Muscle layer of duodenum (tissue), 2 donors: ENCODE data around the gene ULK4.
"Not testable (repeated sequence)": the region's sequence is repeated elsewhere in the genome, so short reads cannot be mapped to it uniquely, and the experiment has no call there.

Experiments used
- H3K27ac ChIP-seq: one replicate; pipeline ENCODE4 v1.7.0; 2013; ENCODE audit warnings: mild to moderate bottlenecking, low read length
- H3K27me3 ChIP-seq: one replicate; pipeline ENCODE4 v1.7.0; 2013; ENCODE audit warnings: low read depth, mild to moderate bottlenecking, control low read depth, low read length
- H3K36me3 ChIP-seq, 2 donors: one replicate each; pipeline ENCODE4 v1.7.0; 2013; ENCODE audit warnings: low read length in 2 of 2, control low read depth in 1 of 2, mild to moderate bottlenecking in 1 of 2; ENCODE audit not compliant: insufficient read depth in 2 of 2, control insufficient read depth in 1 of 2
- H3K4me1 ChIP-seq, 2 donors: one replicate each; pipeline ENCODE4 v1.7.0; 2013; ENCODE audit warnings: low read length in 2 of 2, mild to moderate bottlenecking in 2 of 2, control low read depth in 1 of 2, moderate library complexity in 1 of 2; ENCODE audit not compliant: insufficient read depth in 2 of 2, control insufficient read depth in 1 of 2
- H3K4me3 ChIP-seq, 2 donors: one replicate each; pipeline ENCODE4 v1.7.0; 2013; ENCODE audit warnings: low read length in 2 of 2, low read depth in 1 of 2, mild to moderate bottlenecking in 1 of 2
- H3K9me3 ChIP-seq, 2 donors: one replicate each; pipeline ENCODE4 v1.7.0; 2013; ENCODE audit warnings: low read length in 2 of 2, control low read depth in 1 of 2, mild to moderate bottlenecking in 1 of 2; ENCODE audit not compliant: control insufficient read depth in 1 of 2
- donor health status: healthy.

ULK4 gene

DNA sequence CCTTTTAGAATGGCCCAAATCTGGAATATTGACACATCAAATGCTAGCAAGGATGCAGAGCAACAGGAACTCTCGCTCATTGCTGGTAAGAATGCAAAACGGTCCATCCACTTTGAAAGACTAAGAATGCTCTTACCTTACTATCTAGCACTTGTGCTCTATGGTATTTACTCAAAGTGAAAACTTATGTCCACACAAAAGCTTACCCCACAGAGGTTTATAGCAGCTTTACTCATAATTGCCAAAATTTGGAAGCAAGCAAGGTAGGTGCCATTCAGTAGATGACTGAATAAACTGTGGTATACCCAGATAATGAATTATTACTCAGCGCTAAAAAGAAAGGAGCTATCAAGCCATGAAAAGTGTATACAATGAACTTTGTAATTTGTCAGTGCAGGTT lies 666.2 kb downstream of the ULK4 start:
- H3K4me3 ChIP-seq = no peak overlapping the region
- no peaks in the 10 kb centered on the region for H3K4me1 ChIP-seq
- H3K9me3 ChIP-seq = no peaks in the 10 kb centered on the region
- no peaks in the 10 kb centered on the region for H3K27me3 ChIP-seq
- no peak overlapping the region for H3K27ac ChIP-seq
- no peaks in the 10 kb centered on the region for H3K36me3 ChIP-seq

DNA sequence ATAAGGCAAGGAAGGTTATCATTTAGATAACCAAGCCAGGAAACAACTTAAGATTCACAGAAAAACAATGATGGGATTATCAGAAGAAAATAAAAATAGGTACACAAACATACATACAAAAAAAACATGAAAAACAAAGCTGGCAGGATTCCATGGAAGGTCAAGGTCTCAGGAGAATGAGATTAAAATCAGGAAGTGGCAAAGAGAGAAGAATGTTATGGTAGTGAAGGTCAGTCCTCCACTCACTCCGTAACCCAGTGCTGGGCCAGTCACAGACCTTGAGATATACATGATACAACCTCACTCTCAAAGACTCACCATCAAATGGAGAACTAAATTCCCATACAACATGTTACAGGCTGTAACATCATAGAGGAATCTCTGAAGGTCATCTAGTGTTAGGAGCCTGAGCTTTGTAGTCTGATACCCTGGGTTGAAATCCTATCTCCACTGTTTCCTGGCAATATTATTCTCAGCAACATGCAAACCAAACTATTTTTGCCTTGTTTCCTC lies 668.7 kb downstream of the ULK4 start:
- no peaks in the 10 kb centered on the region for H3K36me3 ChIP-seq
- H3K27me3 ChIP-seq = no peaks in the 10 kb centered on the region
- H3K4me1 ChIP-seq = no peaks in the 10 kb centered on the region
- H3K27ac ChIP-seq = no peak overlapping the region
- H3K4me3 ChIP-seq = no peak overlapping the region
- H3K9me3 ChIP-seq = no peaks in the 10 kb centered on the region

DNA sequence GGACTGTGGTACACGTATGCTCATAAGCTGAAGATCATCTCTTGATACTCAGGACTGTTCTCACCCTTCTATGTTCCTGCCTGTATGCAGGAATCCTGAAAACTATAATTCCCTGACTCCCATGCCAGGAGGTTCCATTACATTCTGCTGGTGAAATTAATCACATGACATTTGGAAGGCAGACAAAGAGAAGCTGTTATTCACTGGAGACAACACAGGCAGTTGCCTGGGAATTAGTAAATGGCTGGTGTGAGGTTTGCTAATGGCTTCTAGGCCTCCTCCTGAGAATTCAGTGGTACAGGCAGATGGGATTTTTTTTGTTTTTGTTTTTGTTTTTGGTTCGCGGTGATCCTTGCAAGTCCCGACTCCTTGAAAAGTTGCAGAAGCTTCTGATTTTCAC lies 671.2 kb downstream of the ULK4 start:
- H3K27me3 ChIP-seq = no peaks in the 10 kb centered on the region
- no peak overlapping the region for H3K4me3 ChIP-seq
- H3K27ac ChIP-seq = no peak overlapping the region
- H3K36me3 ChIP-seq = no peaks in the 10 kb centered on the region
- no peaks in the 10 kb centered on the region for H3K4me1 ChIP-seq
- H3K9me3 ChIP-seq = no peaks in the 10 kb centered on the region

DNA sequence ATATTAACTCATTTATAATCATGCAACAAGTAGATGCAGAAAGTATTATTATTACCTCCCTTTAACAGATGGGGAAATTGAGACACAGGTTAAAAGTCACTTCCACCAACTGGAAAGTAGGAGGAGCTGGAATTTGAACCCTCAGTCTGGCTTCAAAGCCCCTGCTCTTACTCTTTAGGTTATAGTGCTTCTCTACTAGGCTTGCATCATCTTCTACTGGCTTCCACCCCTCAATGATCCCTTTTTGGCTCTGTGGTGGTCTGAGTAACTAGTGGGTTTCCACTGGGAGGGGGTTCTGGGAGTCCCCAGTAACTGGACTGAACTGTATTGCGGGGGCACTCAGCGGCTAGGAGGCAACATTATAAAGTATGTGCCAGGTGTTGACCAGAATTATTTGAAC lies 671.6 kb downstream of the ULK4 start:
- no peaks in the 10 kb centered on the region for H3K9me3 ChIP-seq
- no peak overlapping the region for H3K27ac ChIP-seq
- H3K36me3 ChIP-seq = no peaks in the 10 kb centered on the region
- H3K4me3 ChIP-seq = no peak overlapping the region
- H3K27me3 ChIP-seq = no peaks in the 10 kb centered on the region
- no peaks in the 10 kb centered on the region for H3K4me1 ChIP-seq

DNA sequence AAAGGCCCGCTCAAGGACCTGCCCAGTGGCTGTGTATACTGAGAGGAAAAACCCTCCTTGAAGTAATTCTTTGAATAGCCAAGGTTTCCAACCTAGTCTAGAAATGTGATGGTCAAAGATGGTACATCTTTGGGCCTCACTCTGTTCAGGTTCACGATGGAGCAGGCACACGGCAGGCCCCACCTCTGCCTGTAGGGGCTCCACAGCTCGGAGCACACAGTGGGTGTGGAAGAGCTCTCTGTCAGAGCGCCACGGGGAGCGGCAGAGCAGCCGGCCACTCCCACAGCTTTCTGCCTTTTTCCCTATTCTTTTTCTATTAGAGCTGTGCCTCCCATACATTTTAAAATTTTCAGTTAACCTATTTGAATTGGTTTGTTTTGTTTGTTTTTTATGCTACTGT lies 673.1 kb downstream of the ULK4 start:
- Histone ChIP-seq H3K4me1 (no peaks in the 10 kb centered on the region), H3K36me3 (no peaks in the 10 kb centered on the region), H3K27me3 (no peaks in the 10 kb centered on the region), H3K27ac (no peak overlapping the region), H3K9me3 (no peaks in the 10 kb centered on the region), H3K4me3 (no peak overlapping the region)

DNA sequence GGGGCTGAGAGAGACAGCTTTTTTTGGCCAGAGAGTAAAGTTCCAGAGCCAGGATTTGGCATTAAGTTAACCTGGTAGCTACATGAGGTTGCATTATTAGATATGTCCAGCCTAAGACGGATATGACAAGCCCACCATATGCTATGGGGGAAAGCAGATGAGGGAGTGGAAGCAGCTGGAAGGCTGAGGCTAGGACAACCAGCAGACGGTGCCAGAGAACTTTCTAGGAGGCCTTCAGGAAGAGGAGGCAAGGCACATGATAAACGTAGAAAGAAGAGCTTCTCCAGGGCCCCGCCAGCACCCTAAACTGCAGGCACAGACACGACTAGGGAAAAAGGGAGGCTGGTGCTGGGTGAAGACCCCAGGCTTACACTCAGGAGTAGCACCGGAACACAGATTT lies 675.6 kb downstream of the ULK4 start:
- Histone ChIP-seq H3K27me3 (no peaks in the 10 kb centered on the region), H3K36me3 (no peaks in the 10 kb centered on the region), H3K4me1 (no peaks in the 10 kb centered on the region), H3K9me3 (no peaks in the 10 kb centered on the region), H3K27ac (no peak overlapping the region), H3K4me3 (no peak overlapping the region)

DNA sequence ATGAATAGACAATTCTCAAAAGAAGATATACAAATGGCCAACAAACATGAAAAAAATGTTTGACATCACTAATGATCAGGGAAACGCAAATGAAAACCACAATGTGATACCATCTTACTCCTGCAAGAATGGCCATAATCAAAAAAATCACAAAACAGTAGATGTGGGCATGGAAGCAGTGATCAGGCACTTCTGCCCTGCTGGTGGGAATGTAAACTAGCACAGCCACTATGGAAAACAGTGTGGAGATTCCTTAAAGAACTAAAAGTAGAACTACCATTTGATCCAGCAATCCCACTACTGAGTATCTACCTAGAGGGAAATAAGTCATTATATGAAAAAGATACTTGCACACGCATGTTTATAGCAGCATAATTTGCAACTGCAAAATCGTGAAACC lies 677.0 kb downstream of the ULK4 start:
- H3K36me3 ChIP-seq = not testable (repeated sequence)

DNA sequence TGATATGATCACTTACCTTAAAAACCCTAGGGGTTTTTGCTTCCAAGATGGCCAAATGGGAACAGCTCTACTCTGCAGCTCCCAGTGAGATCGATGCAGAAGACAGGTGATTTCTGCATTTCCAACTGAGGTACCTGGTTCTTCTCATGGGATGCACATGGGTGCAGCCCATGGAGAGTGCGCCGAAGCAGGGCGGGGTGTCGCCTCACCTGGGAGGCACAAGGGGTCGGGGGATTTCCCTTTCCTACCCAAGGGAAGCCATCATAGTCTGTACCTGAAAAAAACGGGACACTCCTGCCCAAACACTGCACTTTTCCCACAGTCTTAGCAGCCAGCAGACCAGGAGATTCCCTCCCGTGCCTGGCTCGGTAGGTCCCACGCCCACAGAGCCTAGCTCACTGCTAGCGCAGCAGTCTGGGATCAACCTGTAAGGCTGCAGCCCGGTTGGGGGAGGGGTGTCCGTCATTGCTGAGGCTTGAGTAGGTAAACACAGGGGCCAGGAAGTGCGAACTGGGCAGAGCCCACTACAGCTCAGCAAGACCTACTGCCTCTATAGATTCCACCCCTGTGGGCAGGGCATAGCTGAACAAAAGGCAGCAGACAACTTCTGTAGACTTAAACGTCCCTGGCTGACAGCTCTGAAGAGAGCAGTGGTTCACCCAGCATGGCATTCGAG lies 684.0 kb downstream of the ULK4 start:
- Histone ChIP-seq H3K27ac (no peak overlapping the region), H3K4me1 (no peaks in the 10 kb centered on the region), H3K36me3 (no peaks in the 10 kb centered on the region), H3K9me3 (no peaks in the 10 kb centered on the region), H3K4me3 (no peak overlapping the region), H3K27me3 (no peaks in the 10 kb centered on the region)

More for the DNA sequence above, 677.0 kb downstream of the ULK4 start:
- H3K4me3 ChIP-seq, H3K9me3 ChIP-seq, H3K4me1 ChIP-seq, H3K27me3 ChIP-seq, H3K27ac ChIP-seq: not testable (repeated sequence)

DNA sequence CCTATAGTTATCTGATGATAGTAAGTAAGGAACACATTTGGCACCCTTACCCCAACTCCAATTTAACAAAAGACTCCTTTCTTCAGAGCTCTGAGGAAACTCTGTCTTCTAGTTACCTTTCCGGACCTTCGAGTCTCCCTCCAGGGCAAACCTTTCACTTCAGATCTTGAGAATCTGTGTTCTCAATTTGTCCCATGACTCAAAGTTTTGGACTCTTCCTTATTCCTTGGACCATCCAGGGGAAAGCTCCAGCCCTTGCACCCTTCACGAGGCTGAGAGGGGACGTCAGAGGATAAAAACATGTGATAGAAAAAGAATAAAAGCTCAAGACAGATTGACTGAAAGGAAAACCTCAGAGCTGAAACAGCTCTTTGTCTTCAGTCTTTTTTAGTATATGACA lies 685.7 kb downstream of the ULK4 start:
- H3K36me3 ChIP-seq = no peaks in the 10 kb centered on the region
- no peaks in the 10 kb centered on the region for H3K4me1 ChIP-seq
- no peak overlapping the region for H3K27ac ChIP-seq
- H3K27me3 ChIP-seq = no peaks in the 10 kb centered on the region
- H3K4me3 ChIP-seq = no peak overlapping the region
- H3K9me3 ChIP-seq = peaks cover 0 to 5% of the 10 kb centered on the region in 2 donors

DNA sequence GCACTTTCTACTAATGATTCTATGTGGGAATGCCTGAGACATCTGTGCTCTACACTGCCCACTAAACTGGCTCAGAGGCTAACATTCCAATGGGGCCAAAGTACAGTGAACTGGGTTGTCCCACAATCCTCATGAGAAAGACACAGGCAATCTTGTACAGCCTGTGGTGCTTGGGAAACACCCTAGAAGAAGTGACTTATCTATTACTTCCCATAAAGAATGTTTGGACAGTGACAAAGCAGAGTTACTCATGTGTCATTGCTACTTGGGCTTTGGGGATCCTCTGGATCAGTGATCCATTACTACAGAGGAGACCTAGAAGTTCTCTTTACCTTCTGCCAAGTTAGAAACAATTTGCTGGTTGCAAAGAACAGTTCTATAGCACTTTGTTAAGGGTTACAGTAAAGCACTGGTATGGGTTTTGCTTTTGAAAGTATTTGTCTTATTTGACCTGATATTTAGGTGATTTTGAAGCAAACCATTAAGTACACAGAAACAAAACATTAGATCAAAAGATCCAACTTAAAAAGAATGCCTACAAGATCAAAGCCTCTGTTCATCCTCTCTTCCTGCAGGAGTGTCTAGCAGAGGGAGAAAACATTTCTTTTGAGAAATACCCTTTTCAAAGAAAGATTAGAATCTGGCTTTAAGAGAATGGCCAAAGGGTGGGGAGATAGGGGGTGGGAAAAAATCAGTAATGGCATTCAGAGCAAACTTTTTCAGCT lies 686.8 kb downstream of the ULK4 start:
- no peaks in the 10 kb centered on the region for H3K27me3 ChIP-seq
- H3K27ac ChIP-seq = no peak overlapping the region
- H3K4me1 ChIP-seq = no peaks in the 10 kb centered on the region
- H3K36me3 ChIP-seq = no peaks in the 10 kb centered on the region
- H3K4me3 ChIP-seq = no peak overlapping the region
- peaks cover 0 to 5% of the 10 kb centered on the region in 2 donors for H3K9me3 ChIP-seq

DNA sequence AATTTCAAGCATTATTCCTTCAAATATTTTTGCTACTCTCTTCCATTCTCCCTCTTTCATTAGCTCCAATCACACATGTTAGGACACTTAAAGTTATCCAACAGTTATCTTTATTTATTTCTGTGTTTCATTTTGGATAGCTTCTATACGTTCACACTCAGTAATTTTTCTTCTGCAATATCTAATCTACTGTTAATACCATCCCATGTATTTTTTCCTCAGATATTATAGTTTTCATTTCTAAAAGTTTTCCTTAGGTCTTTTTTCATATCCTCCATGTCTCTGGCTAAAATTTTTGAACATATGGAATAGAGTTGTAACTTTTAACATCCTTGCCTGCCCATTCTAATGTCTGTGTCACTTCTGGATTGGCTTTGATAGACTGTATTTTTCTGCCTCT lies 689.2 kb downstream of the ULK4 start:
- H3K36me3 ChIP-seq = no peaks in the 10 kb centered on the region
- H3K9me3 ChIP-seq = peaks cover 0 to 5% of the 10 kb centered on the region in 2 donors
- H3K4me3 ChIP-seq = no peak overlapping the region
- H3K27me3 ChIP-seq = no peaks in the 10 kb centered on the region
- H3K27ac ChIP-seq = no peak overlapping the region
- H3K4me1 ChIP-seq = no peaks in the 10 kb centered on the region
